ENCODE data around the gene SKIC8. TPM values are rescaled to one million over a fixed set of nuclear protein-coding genes. Genes with fewer than 3 reads are reported as not detected.

SKIC8 gene
- total RNA-seq, 1 experiment from 2014 or later, result 61.4 TPM

- no peak for DNase-seq (ENCODE audit: low read depth)
Observed at GRCh38 chr15:78292219-78292618, 7.2 kb downstream of the SKIC8 start.

GRCh38 chr15:78291698-78292097, 7.7 kb downstream of the SKIC8 start:
- no peak for DNase-seq (ENCODE audit: low read depth)

- DNase-seq (ENCODE audit: low read depth), result no peak
Observed at GRCh38 chr15:78291052-78291451, 8.4 kb downstream of the SKIC8 start.

GRCh38 chr15:78290222-78290621, 9.2 kb downstream of the SKIC8 start:
- no peak for DNase-seq (ENCODE audit: low read depth)

- no peak for DNase-seq (ENCODE audit: low read depth)
Observed at GRCh38 chr15:78284758-78285157, 14.7 kb downstream of the SKIC8 start.

- no peak for DNase-seq (ENCODE audit: low read depth)
Observed at GRCh38 chr15:78282324-78282723, 17.1 kb downstream of the SKIC8 start.

GRCh38 chr15:78280319-78281072, 18.9 kb downstream of the SKIC8 start:
- no peak for DNase-seq (ENCODE audit: low read depth)

GRCh38 chr15:78276064-78276943, 23.1 kb downstream of the SKIC8 start:
- no peak for DNase-seq (ENCODE audit: low read depth)

GRCh38 chr15:78274994-78275393, 24.4 kb downstream of the SKIC8 start:
- no peak for DNase-seq (ENCODE audit: low read depth)

- DNase-seq (ENCODE audit: low read depth), result no peak
Observed at GRCh38 chr15:78272776-78273175, 26.6 kb downstream of the SKIC8 start.

- DNase-seq (ENCODE audit: low read depth), result no peak
Observed at GRCh38 chr15:78272316-78272715, 27.1 kb downstream of the SKIC8 start.

- no peak for DNase-seq (ENCODE audit: low read depth)
Observed at GRCh38 chr15:78266806-78267205, 32.6 kb downstream of the SKIC8 start.

- DNase-seq (ENCODE audit: low read depth), result no peak
Observed at GRCh38 chr15:78266229-78266628, 33.2 kb downstream of the SKIC8 start.

GRCh38 chr15:78265752-78266224, 33.6 kb downstream of the SKIC8 start:
- peak; percentile 71 for DNase-seq (ENCODE audit: low read depth)

- DNase-seq (ENCODE audit: low read depth), result no peak
Observed at GRCh38 chr15:78265137-78265460, 34.3 kb downstream of the SKIC8 start.

- no peak for DNase-seq (ENCODE audit: low read depth)
Observed at GRCh38 chr15:78264304-78265136, 34.9 kb downstream of the SKIC8 start, which contains the start of gene DNAJA4. TSS of gene DNAJA4 (plus strand) at chr15:78264562. CDS start at chr15:78264764, 202 bp downstream.

- DNase-seq (ENCODE audit: low read depth), result no peak
Observed at GRCh38 chr15:78263907-78264303, 35.5 kb downstream of the SKIC8 start.

GRCh38 chr15:78263351-78263781, 36.0 kb downstream of the SKIC8 start:
- DNase-seq (ENCODE audit: low read depth), result no peak

GRCh38 chr15:78261062-78261461, 38.3 kb downstream of the SKIC8 start:
- DNase-seq (ENCODE audit: low read depth), result no peak

GRCh38 chr15:78260489-78260888, 38.9 kb downstream of the SKIC8 start:
- DNase-seq (ENCODE audit: low read depth), result no peak

- no peak for DNase-seq (ENCODE audit: low read depth)
Observed at GRCh38 chr15:78259232-78259631, 40.2 kb downstream of the SKIC8 start.

GRCh38 chr15:78257681-78258080, 41.7 kb downstream of the SKIC8 start:
- no peak for DNase-seq (ENCODE audit: low read depth)

Measured in LHCN-M2 (cell line).